K562 (cell line): ENCODE data around the gene SIRT2. TPM values are rescaled to one million over a fixed set of nuclear protein-coding genes. Genes with fewer than 3 reads are reported as not detected.

ENCODE experiments used
- ARID2 ChIP-seq: fragments of 450-650 bp; IDR thresholded peaks from 2 replicates; pipeline ENCODE4 v1.6.1; 2017; ENCODE audit warnings: antibody characterized with exemption, mild to moderate bottlenecking
- BACH1 ChIP-seq: fragments of 200-800 bp; sonication (Bioruptor generic); IDR thresholded peaks from 2 replicates; pipeline ENCODE4 v1.6.1; 2016; ENCODE audit warnings: missing genetic modification characterization, missing compliant biosample characterization
- CAMTA2 ChIP-seq: fragments of 250-450 bp; sonication (Bioruptor Pico); conservative IDR thresholded peaks from 2 replicates; pipeline ENCODE4 v1.5.1; 2022
- CBFB ChIP-seq: sonication (generic); formaldehyde crosslinking; IDR thresholded peaks from 2 replicates; pipeline ENCODE4 v1.4.0; 2020; ENCODE audit warnings: mild to moderate bottlenecking, missing genetic modification reagents
- CHD1 ChIP-seq: fragments of 200-600 bp; sonication (generic); IDR thresholded peaks from one replicate; pipeline ENCODE4 v1.6.1; 2012; ENCODE audit warnings: mild to moderate bottlenecking, moderate library complexity, low read length, inconsistent platforms
- CREM ChIP-seq: IDR thresholded peaks from 2 replicates; pipeline ENCODE4 v1.6.1; 2014; ENCODE audit warnings: antibody characterized with exemption, low read depth
- FIP1L1 ChIP-seq: fragments of 200-400 bp; formaldehyde crosslinking; IDR thresholded peaks from 2 replicates; pipeline ENCODE4 v1.6.1; 2018; ENCODE audit warnings: mild to moderate bottlenecking, low read depth, low read length; ENCODE audit not compliant: poor library complexity, severe bottlenecking
- FOS ChIP-seq: IDR thresholded peaks from 3 replicates; pipeline ENCODE4 v1.6.1; 2011; ENCODE audit not compliant: insufficient read length; ENCODE audit errors: extremely low read depth
- GATAD2B ChIP-seq: fragments of 450-650 bp; IDR thresholded peaks from 2 replicates; pipeline ENCODE4 v1.6.1; 2017; ENCODE audit warnings: mild to moderate bottlenecking, borderline replicate concordance
- LCOR ChIP-seq: sonication (generic); formaldehyde crosslinking; IDR thresholded peaks from 2 replicates; pipeline ENCODE4 v1.8.0; 2022; ENCODE audit warnings: mild to moderate bottlenecking, missing genetic modification reagents
- MBD2 ChIP-seq: sonication (generic); IDR thresholded peaks from 2 replicates; pipeline ENCODE4 v1.6.1; 2016; ENCODE audit warnings: low read depth, borderline replicate concordance
- MCM7 ChIP-seq, 2 experiments: fragments of 450-650 bp; IDR thresholded peaks; 2 replicates each; pipeline ENCODE4 v1.6.1; 2016 to 2018
- MYNN ChIP-seq, 2 experiments: sonication (generic); formaldehyde crosslinking in 1 of 2; IDR thresholded peaks; 2 replicates each; pipeline versions ENCODE4 v1.5.0 to v1.6.1; 2016 to 2020; ENCODE audit warnings: antibody characterized with exemption in 1 of 2, missing genetic modification reagents in 1 of 2
- NBN ChIP-seq: fragments of 450-650 bp; IDR thresholded peaks from 2 replicates; pipeline ENCODE4 v1.6.1; 2016; ENCODE audit warnings: low read depth, mild to moderate bottlenecking
- NFIC ChIP-seq: fragments of 450-650 bp; IDR thresholded peaks from 2 replicates; pipeline ENCODE4 v1.6.1; 2017; ENCODE audit warnings: mild to moderate bottlenecking, inconsistent platforms
- NFRKB ChIP-seq: fragments of 450-650 bp; IDR thresholded peaks from 2 replicates; pipeline ENCODE4 v1.6.1; 2016; ENCODE audit warnings: low read depth
- PHF21A ChIP-seq: fragments of 450-650 bp; IDR thresholded peaks from 2 replicates; pipeline ENCODE4 v1.6.1; 2017; ENCODE audit warnings: low read depth, borderline replicate concordance
- POLR2A ChIP-seq: fragments of 450-650 bp; conservative IDR thresholded peaks from 2 replicates; pipeline ENCODE4 v1.6.1; 2016
- POLR2H ChIP-seq: IDR thresholded peaks from 2 replicates; pipeline ENCODE4 v1.6.1; 2016; ENCODE audit warnings: missing genetic modification characterization, low read depth, mild to moderate bottlenecking, control low read depth, missing compliant biosample characterization, moderate library complexity
- PRMT5 ChIP-seq: sonication (generic); formaldehyde crosslinking; IDR thresholded peaks from 2 replicates; pipeline ENCODE4 v1.5.0; 2020; ENCODE audit warnings: missing genetic modification reagents
- RBM25 ChIP-seq: fragments of 200-400 bp; formaldehyde crosslinking; IDR thresholded peaks from 2 replicates; pipeline ENCODE4 v1.6.1; 2018; ENCODE audit warnings: low read length, low read depth, moderate library complexity; ENCODE audit not compliant: severe bottlenecking
- SLC30A9 ChIP-seq: fragments of 250-450 bp; sonication (Bioruptor Pico); IDR thresholded peaks from 2 replicates; pipeline ENCODE4 v1.8.0; 2022; ENCODE audit warnings: mild to moderate bottlenecking, moderate library complexity
- SMARCE1 ChIP-seq: fragments of 450-650 bp; IDR thresholded peaks from 2 replicates; pipeline ENCODE4 v1.7.1; 2016; ENCODE audit warnings: mild to moderate bottlenecking
- STAT5B ChIP-seq: fragments of 250-450 bp; sonication (Bioruptor Pico); IDR thresholded peaks from 2 replicates; pipeline ENCODE4 v1.8.0; 2021; ENCODE audit warnings: mild to moderate bottlenecking, inconsistent platforms
- ZNF175 ChIP-seq: fragments of 200-800 bp; sonication (Bioruptor generic); IDR thresholded peaks from 2 replicates; pipeline ENCODE4 v1.6.1; 2016; ENCODE audit warnings: low read depth, mild to moderate bottlenecking, missing genetic modification characterization, missing compliant biosample characterization
- ZNF347 ChIP-seq: fragments of 450-650 bp; formaldehyde crosslinking; IDR thresholded peaks from 2 replicates; pipeline ENCODE4 v1.4.0; 2020; ENCODE audit warnings: low read depth, mild to moderate bottlenecking, moderate library complexity
- ZNF764 ChIP-seq: fragments of 250-450 bp; sonication (Bioruptor Pico); IDR thresholded peaks from 2 replicates; pipeline ENCODE4 v1.4.0; 2020; ENCODE audit warnings: low read depth, mild to moderate bottlenecking, moderate library complexity
- ZSCAN32 ChIP-seq: fragments of 450-650 bp; formaldehyde crosslinking; IDR thresholded peaks from 2 replicates; pipeline ENCODE4 v1.4.0; 2020; ENCODE audit warnings: mild to moderate bottlenecking, moderate library complexity
- polyA plus RNA-seq, 8 experiments: library from polyadenylated mRNA; depleted of rRNA in 4 of 8; stranded (reverse) in 5 of 8; unstranded in 3 of 8; fragments of >200 nt; fragmentation: Nextera tagmentation in 2 of 8; fragmentation: Illumina TruSeq in 1 of 8; extraction: Ambion mirVana in 2 of 8; extraction: Trizol in 1 of 8; gene quantifications; 2 replicates each; pipeline versions ENCODE4 v1.2.1 to v1.2.3, GENCODE V29; 2011 to 2014; ENCODE audit warnings: inconsistent platforms in 1 of 8, missing spikeins in 1 of 8
- total RNA-seq, 7 experiments: library from RNA; depleted of rRNA in 6 of 7; stranded (reverse); fragments of >200 nt in 6 of 7; fragmentation: Illumina TruSeq in 2 of 7; extraction: Trizol in 2 of 7; gene quantifications; 2 replicates each; pipeline versions ENCODE4 v1.2.1 to v1.2.3, GENCODE V29; 2011 to 2021; ENCODE audit warnings: low replicate concordance in 1 of 7
- TF ChIP-seq, protein P1 (sequence below): fragments of 450-650 bp; formaldehyde crosslinking; IDR thresholded peaks from 2 replicates; pipeline ENCODE4 v1.4.0; 2022; ENCODE audit warnings: missing genetic modification characterization
- TF ChIP-seq, protein P2 (sequence below): fragments of 250-450 bp; sonication (Bioruptor Pico); IDR thresholded peaks from 2 replicates; pipeline ENCODE4 v1.4.0; 2020; ENCODE audit warnings: borderline replicate concordance
- TF ChIP-seq, protein P3 (sequence below): fragments of 250-450 bp; sonication (Bioruptor Pico); IDR thresholded peaks from 2 replicates; pipeline ENCODE4 v1.8.0; 2021; ENCODE audit warnings: moderate library complexity, mild to moderate bottlenecking, inconsistent platforms

Gene SIRT2
- total and polyA plus RNA-seq, 9 of the 15 experiments (the other 6 are each of a cell fraction or from before 2014, with no cell fraction given): 2.3 to 35.2 (median 22.9) TPM

DNA sequence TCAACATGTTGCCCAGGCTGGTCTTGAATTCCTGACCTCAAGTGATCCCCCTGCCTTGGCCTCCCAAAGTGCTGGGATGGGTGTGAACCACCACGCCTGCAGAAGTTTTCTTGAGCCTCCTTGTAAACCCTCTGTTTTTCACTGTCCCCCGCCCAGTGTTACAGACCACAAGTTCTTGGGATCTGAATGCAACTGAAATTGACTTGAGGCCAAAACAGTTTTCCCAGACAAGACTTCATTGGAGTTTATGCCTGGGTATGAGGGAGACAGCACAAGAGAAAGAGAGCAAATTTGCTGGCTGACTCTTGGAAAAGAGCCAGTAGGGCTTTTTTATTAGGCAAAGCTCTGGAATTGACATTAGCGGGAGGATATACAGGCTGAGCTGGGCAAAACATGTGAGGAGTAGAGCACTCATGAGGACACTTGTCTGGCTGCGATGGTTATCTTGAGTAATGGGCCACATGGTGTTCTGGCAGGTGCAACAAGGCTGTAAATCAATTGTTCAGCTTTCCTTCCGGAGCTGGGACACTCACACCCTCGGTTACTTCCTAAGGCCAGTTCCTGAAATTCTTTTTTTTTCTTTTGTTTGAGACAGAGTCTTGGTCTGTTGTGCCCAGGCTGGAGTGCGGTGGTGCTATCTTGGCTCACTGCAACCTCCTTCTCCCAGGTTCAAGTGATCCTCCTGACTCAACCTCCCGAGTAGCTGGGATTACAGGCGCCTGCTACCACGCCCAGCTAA, 36.9 kb downstream of the SIRT2 start (continued):
- TF ChIP-seq ZSCAN32 (CRISPR knock-in tag): no peak
- no peak for TF ChIP-seq CHD1
- peak; percentile 86 for TF ChIP-seq SMARCE1
- TF ChIP-seq STAT5B (CRISPR knock-in tag): no peak
- TF ChIP-seq, protein P1, sequence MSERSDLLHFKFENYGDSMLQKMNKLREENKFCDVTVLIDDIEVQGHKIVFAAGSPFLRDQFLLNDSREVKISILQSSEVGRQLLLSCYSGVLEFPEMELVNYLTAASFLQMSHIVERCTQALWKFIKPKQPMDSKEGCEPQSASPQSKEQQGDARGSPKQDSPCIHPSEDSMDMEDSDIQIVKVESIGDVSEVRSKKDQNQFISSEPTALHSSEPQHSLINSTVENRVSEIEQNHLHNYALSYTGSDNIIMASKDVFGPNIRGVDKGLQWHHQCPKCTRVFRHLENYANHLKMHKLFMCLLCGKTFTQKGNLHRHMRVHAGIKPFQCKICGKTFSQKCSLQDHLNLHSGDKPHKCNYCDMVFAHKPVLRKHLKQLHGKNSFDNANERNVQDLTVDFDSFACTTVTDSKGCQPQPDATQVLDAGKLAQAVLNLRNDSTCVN (CRISPR knock-in tag): no peak
- TF ChIP-seq CAMTA2 (CRISPR knock-in tag): 0 out of 2 replicates have a peak, but pooled peaks have one; percentile 42
- no peak for TF ChIP-seq PRMT5 (CRISPR knock-in tag)
- TF ChIP-seq SLC30A9: no peak
- TF ChIP-seq, protein P2, sequence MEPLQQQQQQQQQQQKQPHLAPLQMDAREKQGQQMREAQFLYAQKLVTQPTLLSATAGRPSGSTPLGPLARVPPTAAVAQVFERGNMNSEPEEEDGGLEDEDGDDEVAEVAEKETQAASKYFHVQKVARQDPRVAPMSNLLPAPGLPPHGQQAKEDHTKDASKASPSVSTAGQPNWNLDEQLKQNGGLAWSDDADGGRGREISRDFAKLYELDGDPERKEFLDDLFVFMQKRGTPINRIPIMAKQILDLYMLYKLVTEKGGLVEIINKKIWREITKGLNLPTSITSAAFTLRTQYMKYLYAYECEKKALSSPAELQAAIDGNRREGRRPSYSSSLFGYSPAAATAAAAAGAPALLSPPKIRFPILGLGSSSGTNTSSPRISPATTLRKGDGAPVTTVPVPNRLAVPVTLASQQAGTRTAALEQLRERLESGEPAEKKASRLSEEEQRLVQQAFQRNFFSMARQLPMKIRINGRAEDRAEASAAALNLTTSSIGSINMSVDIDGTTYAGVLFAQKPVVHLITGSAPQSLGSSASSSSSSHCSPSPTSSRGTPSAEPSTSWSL: no peak
- no peak; the same call in 1 of the 2 replicates for TF ChIP-seq PHF21A
- TF ChIP-seq ARID2: no peak
- no peak for TF ChIP-seq NFRKB
- TF ChIP-seq MBD2: no peak
- no peak for TF ChIP-seq CBFB
- TF ChIP-seq FOS: no peak
- TF ChIP-seq LCOR: no peak
- TF ChIP-seq, protein P3, sequence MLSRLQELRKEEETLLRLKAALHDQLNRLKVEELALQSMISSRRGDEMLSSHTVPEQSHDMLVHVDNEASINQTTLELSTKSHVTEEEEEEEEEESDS: no peak
- TF ChIP-seq ZNF764 (CRISPR knock-in tag): no peak
- TF ChIP-seq ZNF175: peak; percentile 71; the same call in 1 of the 2 replicates
- TF ChIP-seq MYNN (IDR thresholded peaks at IDR 0.05): no peak
- no peak for TF ChIP-seq MYNN (CRISPR knock-in tag; IDR thresholded peaks at IDR 0.05)
- TF ChIP-seq POLR2A: no peak
- no peak for TF ChIP-seq POLR2H (tag)
- TF ChIP-seq BACH1: 0 out of 2 replicates have a peak, but pooled peaks have one; percentile 56
- no peak for TF ChIP-seq ZNF347
- no peak for TF ChIP-seq RBM25
- peak; percentile 78 for TF ChIP-seq NBN
- TF ChIP-seq FIP1L1: no peak
- no peak for TF ChIP-seq MCM7 (IDR thresholded peaks at IDR 0.05)
- TF ChIP-seq GATAD2B: no peak; the same call in 1 of the 2 replicates
- TF ChIP-seq CREM: no peak
- peak; percentile 80 for TF ChIP-seq NFIC
